Measurements from ENCODE around the gene AHRR.

- TF ChIP-seq CTCF (IDR thresholded peaks at IDR 0.05) = no peak
- TF ChIP-seq EP300 (IDR thresholded peaks at IDR 0.05) = no peak
These were observed 35.4 kb upstream of the AHRR start for GRCh38 chr5:285991-286557.

Data from sigmoid colon (tissue), 4 donors.